Right lobe of liver (tissue), 4 donors: Measurements from ENCODE around the gene MISP.

Source experiments
- POLR2A ChIP-seq: fragments of 450-650 bp; IDR thresholded peaks from one replicate; pipeline ENCODE4 v1.6.1; 2017; ENCODE audit warnings: antibody characterized with exemption, mild to moderate bottlenecking
- TF ChIP-seq, protein P1 (sequence below), 4 donors: fragments of 200-600 bp in 3 of 4; fragments of 450-650 bp in 1 of 4; IDR thresholded peaks; one replicate each; pipeline versions ENCODE4 v1.5.1 to v1.8.0; 2016 to 2022; ENCODE audit warnings: antibody characterized with exemption in 4 of 4, mild to moderate bottlenecking in 2 of 4
- donor health status: DM: no; HTN: no; CAD: no.
- donor health status: DM: no; HTN: no; CAD: no.
- donor health status: DM: no; HTN: yes; CAD: no.

- TF ChIP-seq, protein P1, sequence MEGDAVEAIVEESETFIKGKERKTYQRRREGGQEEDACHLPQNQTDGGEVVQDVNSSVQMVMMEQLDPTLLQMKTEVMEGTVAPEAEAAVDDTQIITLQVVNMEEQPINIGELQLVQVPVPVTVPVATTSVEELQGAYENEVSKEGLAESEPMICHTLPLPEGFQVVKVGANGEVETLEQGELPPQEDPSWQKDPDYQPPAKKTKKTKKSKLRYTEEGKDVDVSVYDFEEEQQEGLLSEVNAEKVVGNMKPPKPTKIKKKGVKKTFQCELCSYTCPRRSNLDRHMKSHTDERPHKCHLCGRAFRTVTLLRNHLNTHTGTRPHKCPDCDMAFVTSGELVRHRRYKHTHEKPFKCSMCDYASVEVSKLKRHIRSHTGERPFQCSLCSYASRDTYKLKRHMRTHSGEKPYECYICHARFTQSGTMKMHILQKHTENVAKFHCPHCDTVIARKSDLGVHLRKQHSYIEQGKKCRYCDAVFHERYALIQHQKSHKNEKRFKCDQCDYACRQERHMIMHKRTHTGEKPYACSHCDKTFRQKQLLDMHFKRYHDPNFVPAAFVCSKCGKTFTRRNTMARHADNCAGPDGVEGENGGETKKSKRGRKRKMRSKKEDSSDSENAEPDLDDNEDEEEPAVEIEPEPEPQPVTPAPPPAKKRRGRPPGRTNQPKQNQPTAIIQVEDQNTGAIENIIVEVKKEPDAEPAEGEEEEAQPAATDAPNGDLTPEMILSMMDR (IDR thresholded peaks at IDR 0.05) = no peak
- peak; percentile 41 for TF ChIP-seq POLR2A
Observed at GRCh38 chr19:703651-704446, 47.1 kb upstream of the MISP start.
